Stimulated activated CD4-positive, alpha-beta T cell treated with anti-CD3 and anti-CD28 coated beads, Interleukin-1b, Interleukin-23, amount 100 ng/mL, for 4 hours (primary cell): ENCODE data around the gene SLC36A1.
"Not testable (repeated sequence)": the region's sequence is repeated elsewhere in the genome, so short reads cannot be mapped to it uniquely, and the experiment has no call there.

Source experiments
- DNase-seq, 2 donors: peaks; one replicate each; pipeline ENCODE4 v3.0.0-alpha.2; 2020; ENCODE audit warnings: low read depth in 2 of 2

Gene SLC36A1

GRCh38 chr5:151483647-151484046 is 36.2 kb downstream of the SLC36A1 start:
- no peak for DNase-seq

- DNase-seq, result no peak
Observed at GRCh38 chr5:151487544-151487943, 40.1 kb downstream of the SLC36A1 start.

- no peak for DNase-seq
Observed at GRCh38 chr5:151490627-151491026, 43.2 kb downstream of the SLC36A1 start.

GRCh38 chr5:151491062-151491461 is 43.7 kb downstream of the SLC36A1 start:
- no peak for DNase-seq

- DNase-seq, result no peak
Observed at GRCh38 chr5:151492729-151493128, 45.3 kb downstream of the SLC36A1 start.

- DNase-seq, result no peak
Observed at GRCh38 chr5:151493665-151494064, 46.3 kb downstream of the SLC36A1 start.

GRCh38 chr5:151495320-151495719 is 47.9 kb downstream of the SLC36A1 start:
- no peak for DNase-seq

- DNase-seq, result no peak
Observed at GRCh38 chr5:151496041-151496484, 48.7 kb downstream of the SLC36A1 start.

GRCh38 chr5:151497391-151498002 is 50.1 kb downstream of the SLC36A1 start:
- no peak for DNase-seq

- DNase-seq, result no peak
Observed at GRCh38 chr5:151498395-151499155, 51.2 kb downstream of the SLC36A1 start.

GRCh38 chr5:151499501-151500035 is 52.2 kb downstream of the SLC36A1 start:
- DNase-seq, result no peak

GRCh38 chr5:151504006-151504405 is 56.6 kb downstream of the SLC36A1 start:
- DNase-seq, result no peak

- DNase-seq, result not testable (repeated sequence)
Observed at GRCh38 chr5:151508308-151508707, 60.9 kb downstream of the SLC36A1 start.

GRCh38 chr5:151509231-151509630 is 61.8 kb downstream of the SLC36A1 start:
- DNase-seq, result no peak

GRCh38 chr5:151509836-151510235 is 62.4 kb downstream of the SLC36A1 start:
- DNase-seq, result no peak

- DNase-seq, result no peak
Observed at GRCh38 chr5:151517122-151517920, 69.9 kb downstream of the SLC36A1 start.

GRCh38 chr5:151520294-151520693 is 72.9 kb downstream of the SLC36A1 start:
- DNase-seq, result no peak

- no peak for DNase-seq
Observed at GRCh38 chr5:151522226-151522625, 74.8 kb downstream of the SLC36A1 start.

- no peak for DNase-seq
Observed at GRCh38 chr5:151523335-151523734, 75.9 kb downstream of the SLC36A1 start.

GRCh38 chr5:151528153-151528552 is 80.8 kb downstream of the SLC36A1 start:
- no peak for DNase-seq

GRCh38 chr5:151528996-151529395 is 81.6 kb downstream of the SLC36A1 start:
- no peak for DNase-seq

- no peak for DNase-seq
Observed at GRCh38 chr5:151531581-151531980, 84.2 kb downstream of the SLC36A1 start.
